Measurements from ENCODE around the gene CNMD. TPM values are rescaled to one million over a fixed set of nuclear protein-coding genes. Genes with fewer than 3 reads are reported as not detected.

CNMD gene
- total RNA-seq, 1 donor = not detected

GRCh38 chr13:52783943-52784342 is 44.3 kb upstream of the CNMD start:
- TF ChIP-seq, protein P1, sequence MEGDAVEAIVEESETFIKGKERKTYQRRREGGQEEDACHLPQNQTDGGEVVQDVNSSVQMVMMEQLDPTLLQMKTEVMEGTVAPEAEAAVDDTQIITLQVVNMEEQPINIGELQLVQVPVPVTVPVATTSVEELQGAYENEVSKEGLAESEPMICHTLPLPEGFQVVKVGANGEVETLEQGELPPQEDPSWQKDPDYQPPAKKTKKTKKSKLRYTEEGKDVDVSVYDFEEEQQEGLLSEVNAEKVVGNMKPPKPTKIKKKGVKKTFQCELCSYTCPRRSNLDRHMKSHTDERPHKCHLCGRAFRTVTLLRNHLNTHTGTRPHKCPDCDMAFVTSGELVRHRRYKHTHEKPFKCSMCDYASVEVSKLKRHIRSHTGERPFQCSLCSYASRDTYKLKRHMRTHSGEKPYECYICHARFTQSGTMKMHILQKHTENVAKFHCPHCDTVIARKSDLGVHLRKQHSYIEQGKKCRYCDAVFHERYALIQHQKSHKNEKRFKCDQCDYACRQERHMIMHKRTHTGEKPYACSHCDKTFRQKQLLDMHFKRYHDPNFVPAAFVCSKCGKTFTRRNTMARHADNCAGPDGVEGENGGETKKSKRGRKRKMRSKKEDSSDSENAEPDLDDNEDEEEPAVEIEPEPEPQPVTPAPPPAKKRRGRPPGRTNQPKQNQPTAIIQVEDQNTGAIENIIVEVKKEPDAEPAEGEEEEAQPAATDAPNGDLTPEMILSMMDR (IDR thresholded peaks at IDR 0.05; ENCODE audit: insufficient read depth, low read length) = no peak
- no peak overlapping the region for H3K4me3 ChIP-seq (ENCODE audit: low read depth, low read length)
- no peak for DNase-seq (ENCODE audit: low read depth)

- H3K4me3 ChIP-seq (ENCODE audit: low read depth, low read length) = no peak overlapping the region
- DNase-seq (ENCODE audit: low read depth) = no peak
- TF ChIP-seq, protein P1 (IDR thresholded peaks at IDR 0.05; ENCODE audit: insufficient read depth, low read length) = no peak
These were observed 43.1 kb upstream of the CNMD start for GRCh38 chr13:52782471-52783448.

- TF ChIP-seq, protein P1 (IDR thresholded peaks at IDR 0.05; ENCODE audit: insufficient read depth, low read length) = no peak
- H3K4me3 ChIP-seq (ENCODE audit: low read depth, low read length) = no peak overlapping the region
- DNase-seq (ENCODE audit: low read depth) = no peak
These were observed 41.0 kb upstream of the CNMD start for GRCh38 chr13:52780611-52781010.

GRCh38 chr13:52780092-52780491 is 40.5 kb upstream of the CNMD start:
- no peak for DNase-seq (ENCODE audit: low read depth)
- TF ChIP-seq, protein P1 (IDR thresholded peaks at IDR 0.05; ENCODE audit: insufficient read depth, low read length) = no peak

DNA sequence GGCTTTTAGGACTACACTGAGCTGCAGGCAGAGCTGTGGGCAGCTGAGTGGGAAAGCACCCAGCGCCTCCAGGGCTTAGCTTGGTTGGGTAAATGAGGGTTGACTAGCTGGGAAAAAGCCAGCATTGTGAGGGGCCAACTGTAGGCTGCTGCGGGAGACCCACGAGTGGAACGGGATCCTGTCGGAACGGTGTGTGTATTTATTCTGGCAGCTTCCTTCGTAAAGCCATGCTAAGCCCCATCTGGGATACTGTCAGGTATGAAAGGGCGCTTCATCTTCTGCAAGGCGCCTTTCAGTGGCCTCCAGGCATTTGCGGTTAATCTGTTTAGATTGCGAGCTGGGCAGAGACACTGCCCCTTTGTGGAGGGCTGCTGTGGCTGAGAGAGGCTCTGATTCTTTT is 39.5 kb upstream of the CNMD start:
- H3K4me3 ChIP-seq (ENCODE audit: low read depth, low read length) = no peak overlapping the region
- TF ChIP-seq, protein P1 (IDR thresholded peaks at IDR 0.05; ENCODE audit: insufficient read depth, low read length) = no peak
- DNase-seq (ENCODE audit: low read depth) = no peak

More at GRCh38 chr13:52780092-52780491, 40.5 kb upstream of the CNMD start:
- H3K4me3 ChIP-seq (ENCODE audit: low read depth, low read length) = no peak overlapping the region

GRCh38 chr13:52776726-52777125 is 37.1 kb upstream of the CNMD start:
- TF ChIP-seq, protein P1 (IDR thresholded peaks at IDR 0.05; ENCODE audit: insufficient read depth, low read length) = no peak
- no peak for DNase-seq (ENCODE audit: low read depth)
- no peak overlapping the region for H3K4me3 ChIP-seq (ENCODE audit: low read depth, low read length)

Measured in fibroblast of the aortic adventitia (primary cell).